Activated naive CD4-positive, alpha-beta T cell treated with anti-CD3 and anti-CD28 coated beads, Interleukin-2, amount 50 U/mL, for 16 hours (primary cell): Measurements from ENCODE around the gene GAMT.

Source experiments
- DNase-seq: peaks from one replicate; pipeline ENCODE4 v3.0.0-alpha.2; 2020

Gene GAMT

DNA sequence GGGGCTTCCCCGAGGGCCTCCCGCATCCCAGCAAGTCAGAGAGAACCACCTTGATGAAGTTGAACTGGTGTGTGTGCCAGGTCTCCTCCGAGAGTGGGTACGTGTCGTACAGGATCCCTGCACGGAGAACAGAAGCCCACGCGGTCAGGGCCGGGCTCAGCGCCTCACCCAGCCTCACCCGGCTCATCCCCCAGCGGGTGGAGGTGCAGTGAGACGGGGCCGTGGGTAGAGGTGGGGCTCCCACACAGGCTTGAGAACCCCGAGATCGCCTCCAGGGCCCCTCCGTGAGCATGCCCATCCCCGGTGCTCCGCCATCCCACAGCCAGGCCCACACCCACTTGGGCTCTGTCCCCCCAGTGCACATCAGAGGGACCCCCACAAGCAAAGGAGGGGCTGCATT is 2.3 kb downstream of the GAMT start:
- no peak for DNase-seq

DNA sequence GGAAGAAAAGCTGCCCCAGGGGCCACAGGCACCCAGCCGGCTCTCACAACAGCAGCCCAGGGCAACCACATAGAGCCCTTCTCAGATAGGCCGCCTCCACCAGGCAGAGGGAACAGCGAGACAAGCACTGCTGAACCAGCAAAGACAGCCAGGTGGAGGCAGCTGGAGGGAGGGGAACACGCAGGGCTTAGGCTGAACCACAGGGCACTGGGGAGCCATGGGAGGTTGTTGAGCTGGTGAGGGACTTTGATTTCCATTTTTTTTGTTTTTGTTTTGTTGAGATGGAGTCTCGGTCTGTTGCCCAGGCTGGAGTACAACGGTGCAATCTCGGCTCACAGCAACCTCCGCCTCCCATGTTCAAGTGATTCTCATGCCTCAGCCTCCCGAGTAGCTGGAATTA is 3.5 kb downstream of the GAMT start:
- DNase-seq: no peak

DNA sequence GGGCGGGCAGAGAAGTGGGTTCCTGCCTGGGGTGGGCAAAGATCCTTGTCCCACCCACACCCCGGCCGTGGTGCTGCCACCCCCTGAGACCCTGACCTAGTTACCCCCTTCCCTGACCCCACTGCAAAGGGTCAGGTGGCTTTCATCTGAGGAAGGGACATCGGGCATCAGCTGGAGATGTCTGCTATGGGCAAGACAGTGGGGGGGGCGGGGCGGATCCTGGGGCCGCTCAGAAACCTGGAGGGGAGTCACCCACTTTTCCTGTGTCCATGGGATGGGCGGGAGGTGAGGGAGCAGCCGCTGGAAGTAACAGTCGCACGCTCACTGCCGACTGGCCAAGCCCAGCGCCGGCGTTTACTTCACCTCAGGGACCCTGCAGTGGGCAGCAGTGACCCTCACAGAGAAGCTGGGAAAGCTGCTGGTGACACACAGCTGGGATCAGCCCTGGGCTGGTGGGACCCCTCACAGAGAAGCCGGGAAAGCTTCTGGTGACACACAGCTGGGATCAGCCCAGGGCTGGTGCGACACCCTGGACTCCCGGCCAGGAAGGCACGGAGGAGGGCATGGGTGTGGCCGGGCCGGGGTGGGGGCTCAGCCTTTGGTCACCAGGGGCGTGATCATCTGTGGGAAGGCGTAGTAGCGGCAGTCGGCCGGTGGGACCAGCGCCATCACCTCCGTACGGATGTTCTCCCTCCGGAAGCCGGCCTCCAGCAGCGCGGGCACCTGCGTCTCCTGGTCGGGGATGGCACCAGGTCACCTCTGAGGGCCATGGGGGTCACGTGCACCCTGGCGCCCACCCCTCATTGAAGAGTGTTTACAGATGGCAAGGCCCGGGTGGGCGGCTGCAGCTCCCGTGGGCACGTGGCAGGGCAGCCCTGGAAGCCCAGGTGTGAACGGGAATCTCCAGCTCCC is 4.3 kb downstream of the GAMT start:
- no peak for DNase-seq

DNA sequence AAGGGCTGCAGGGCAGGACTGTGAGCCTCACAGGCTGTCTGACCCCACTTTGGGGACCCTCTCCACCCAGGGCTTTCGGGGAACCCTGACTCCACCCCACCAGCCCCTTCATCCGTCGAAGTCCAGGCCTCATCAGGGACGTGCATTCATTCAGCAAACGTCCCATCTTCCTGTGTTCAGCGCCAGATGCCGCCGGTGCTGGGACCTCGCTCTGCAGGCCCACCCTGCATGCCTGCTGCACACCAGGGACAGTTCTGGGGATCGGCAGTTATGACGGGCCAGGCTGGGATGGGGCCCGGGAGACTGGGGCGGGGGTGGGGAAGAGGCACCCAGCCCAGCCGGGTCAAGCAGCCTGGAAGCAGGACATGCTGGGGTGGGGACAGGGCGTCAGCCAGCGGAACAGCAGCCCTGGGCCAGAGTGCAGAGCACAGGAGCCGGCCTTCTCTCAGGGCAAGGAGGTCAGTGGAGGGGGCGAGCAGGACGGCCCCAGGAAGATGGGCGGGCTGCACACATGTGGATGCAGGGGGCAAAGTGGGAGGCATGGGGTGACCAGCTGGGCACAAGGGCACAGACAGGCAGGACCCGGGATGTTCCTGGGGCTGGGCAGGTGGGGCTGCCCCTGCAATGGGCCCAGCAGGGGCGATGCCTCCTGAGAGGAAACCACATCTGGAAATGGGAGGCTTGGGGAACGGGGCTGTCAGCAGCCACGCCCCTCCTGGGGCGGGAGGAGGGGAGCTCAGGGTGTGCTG is 5.1 kb downstream of the GAMT start:
- DNase-seq: no peak

DNA sequence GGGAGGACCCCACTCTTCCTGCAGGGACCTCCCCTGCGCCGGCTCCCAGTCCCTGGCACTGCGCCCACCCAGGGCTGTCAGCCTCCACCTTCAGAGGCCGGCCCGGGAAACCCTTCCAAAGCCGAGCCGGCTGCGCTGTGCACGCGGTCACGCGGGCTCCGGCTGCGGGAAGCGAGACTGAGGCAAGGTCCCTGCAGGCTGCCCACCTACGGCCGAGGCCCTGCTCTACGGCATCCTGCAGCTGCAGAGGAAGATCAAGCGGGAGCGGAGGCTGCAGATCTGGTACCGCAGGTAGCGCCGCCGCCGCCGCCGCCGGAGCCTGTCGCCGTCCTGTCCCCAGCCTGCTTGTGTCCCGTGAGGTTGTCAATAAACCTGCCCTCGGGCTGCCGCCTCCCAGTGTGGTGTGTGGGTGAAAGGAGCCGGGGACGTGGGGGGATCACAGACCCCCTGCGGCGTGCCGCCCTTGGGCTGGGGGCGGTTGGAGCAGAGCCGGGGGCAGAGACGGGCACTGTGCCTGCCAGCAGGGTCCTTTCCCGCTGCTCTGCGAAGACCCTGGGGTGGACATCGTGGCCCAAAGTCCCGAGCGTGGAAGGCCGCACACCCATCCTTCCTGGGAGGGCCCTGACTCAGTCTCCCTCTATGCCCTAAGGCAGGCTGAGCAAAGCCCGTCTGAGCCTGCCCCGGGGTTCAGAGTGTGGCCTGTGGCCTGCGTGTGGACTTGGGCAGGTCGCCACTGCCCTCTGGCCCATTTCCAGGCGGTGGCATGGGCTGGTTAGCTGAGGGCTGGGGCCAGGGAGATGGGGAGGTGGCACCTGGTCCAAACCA is 5.9 kb downstream of the GAMT start:
- DNase-seq: no peak

DNA sequence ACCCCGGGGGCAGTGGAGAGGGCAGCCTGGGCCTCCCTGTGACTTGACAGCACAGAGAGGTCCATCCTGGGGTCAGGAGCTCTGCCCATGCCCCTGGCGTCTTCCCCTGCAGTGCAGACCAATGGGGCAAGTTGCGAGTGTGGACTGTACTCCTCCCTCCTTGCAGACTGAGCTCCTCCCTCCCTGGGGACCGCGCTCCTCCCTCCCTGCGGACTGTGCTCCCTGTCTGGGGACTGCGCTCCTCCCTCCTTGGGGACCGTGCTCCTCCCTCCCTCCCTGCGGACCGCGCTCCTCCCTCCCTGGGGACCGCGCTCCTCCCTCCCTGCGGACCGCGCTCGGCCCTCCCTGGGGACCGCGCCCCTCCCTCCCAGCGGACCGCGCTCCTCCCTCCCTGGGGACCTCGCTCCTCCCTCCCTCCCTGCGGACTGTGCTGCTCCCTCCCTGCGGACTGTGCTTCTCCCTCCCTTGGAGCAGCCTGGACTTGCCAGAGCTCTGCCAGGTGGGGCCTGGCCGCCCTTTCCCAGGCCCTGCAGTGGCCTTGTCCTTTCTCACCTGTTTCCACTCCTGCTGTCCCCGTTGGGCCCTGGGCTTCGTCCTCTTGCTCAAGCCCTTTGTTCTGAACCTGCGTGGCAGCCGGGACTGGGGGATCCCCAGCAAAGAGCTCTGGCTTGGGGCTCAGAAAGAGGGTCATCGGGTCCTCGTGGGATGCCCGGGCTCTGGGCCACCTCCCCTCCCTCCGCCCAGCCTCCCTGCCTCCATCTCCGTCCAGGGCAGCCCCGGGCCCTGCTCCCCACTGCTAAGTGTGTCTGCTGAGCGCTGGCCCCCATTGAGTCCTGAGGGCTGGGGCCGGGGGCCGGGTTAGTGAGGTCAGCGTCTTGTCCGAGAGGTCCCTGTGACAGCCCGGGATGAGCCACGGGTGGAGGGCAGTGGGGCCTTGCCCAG is 6.8 kb downstream of the GAMT start:
- DNase-seq: no peak

DNA sequence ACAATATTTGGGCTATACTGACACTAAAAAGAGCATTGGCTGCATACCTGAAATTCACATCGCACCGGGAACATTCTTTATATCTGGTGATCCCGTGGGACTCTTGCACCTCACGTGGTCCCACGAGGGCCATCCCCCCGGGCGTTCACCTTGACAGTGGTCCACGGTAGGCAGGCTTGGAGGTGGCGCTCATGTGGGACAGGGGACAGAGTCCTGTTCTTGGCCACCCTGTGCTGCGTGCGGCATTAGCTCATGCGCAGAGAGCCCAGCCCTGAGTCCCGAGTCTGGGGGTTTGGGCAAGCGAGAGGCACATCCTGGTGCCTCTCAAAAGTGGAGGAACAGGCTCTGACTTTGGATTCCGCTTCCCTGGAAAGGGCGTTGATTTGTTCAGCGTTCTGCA is 7.5 kb downstream of the GAMT start:
- DNase-seq: no peak

DNA sequence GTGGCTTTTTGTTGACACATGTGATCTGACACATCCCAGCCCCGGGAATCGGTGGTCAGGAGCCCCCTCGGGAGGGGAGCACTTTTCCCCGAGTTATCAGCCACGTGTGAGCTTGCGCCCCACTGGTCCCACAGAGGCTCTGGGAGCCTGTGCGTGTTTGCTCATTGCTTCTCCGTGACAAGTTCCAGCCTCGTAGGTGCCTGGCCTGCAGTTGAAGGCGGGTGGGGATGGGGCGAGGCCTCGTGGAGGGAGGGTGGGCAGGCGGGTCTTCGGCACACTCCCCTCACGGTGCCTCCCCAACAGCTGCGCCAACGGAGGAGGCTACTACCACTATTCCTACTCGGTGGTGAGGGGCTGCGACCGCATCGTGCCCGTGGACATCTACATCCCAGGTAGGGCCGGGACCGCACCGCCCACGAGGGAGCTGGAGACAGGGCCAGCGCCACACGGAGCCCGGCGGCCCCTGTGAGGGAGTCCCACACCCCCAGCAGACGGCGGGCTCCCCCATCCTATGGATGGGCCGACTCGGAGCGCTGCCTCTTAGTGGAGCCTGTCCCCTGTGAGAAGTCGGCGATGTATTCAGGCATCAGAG is 8.3 kb downstream of the GAMT start:
- DNase-seq: no peak

DNA sequence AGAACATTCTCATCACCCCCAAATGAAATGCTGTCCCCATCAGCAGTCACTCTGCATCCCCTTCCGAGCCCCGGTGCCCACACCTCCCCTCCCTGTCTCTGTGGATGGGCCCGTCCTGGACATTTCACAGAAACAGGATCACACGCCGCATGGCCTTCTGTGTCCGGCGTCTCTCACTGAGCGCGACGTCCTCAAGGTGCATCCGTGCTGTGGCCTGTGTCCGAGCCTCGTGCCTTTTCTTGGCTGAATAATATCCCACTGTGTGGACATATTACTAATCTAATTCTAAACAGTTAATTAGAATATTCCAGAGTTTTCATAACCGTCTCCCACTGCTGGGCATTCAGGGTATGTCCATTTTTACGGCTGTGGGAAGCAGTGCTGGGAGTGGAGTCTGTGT is 8.9 kb downstream of the GAMT start:
- no peak for DNase-seq

DNA sequence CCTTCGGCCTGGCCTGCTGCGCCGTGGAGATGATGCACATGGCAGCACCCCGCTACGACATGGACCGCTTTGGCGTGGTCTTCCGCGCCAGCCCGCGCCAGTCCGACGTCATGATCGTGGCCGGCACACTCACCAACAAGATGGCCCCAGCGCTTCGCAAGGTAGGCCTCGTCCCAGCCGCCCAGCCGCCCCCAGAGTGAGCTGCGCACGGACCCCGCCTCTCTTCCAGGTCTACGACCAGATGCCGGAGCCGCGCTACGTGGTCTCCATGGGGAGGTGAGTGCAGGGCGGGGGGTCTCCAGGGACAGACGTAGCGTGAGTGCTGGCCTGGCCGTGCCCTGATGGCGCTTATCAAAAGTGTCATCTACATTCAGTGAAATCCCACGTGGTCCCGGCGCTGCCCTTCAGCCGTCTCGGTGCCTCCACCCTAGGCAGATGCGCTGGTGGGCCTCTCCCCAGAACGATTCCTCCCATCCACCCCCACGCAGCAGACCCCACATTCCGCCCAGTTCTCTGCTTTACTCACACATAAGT is 10.4 kb downstream of the GAMT start:
- no peak for DNase-seq

DNA sequence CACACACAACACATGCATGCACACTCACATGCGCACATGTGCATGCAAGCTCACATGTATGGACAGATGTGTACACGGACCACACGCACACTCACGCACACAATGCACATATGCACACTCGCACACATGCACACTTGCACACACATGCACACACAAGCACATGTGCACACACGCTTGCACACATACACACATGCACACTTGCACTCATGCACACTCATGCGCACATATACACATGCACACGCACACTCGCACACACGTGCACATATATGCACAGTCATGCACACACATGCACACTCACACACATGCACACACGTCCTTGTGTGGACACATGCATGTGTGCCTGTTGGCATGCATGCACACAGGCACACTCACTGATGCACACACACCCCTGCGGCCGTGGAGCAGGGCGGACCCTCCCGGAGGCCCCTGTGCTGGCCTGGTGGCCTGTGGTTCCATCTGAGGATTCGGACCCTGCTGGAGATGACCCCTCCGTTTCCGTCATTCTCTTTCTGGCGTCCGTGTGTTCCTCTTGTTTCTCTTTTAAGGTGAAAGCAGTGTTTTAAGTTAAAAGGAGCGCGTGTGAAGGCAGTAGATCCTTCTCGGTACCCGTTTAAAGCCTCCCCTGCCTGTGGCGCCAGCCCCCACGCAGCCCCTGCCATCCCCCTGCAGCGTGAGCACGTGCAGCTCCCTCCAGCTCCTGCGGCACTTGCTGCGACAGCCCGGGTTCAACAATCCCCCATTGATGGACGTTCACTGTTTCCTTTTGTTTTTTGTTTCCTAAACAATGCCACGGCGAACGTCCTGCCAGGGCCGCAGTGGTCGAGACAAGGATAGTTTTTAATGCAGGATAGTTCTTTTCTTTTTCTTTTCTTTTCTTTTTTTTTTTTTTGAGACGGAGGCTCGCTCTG is 12.1 kb downstream of the GAMT start:
- DNase-seq: no peak

DNA sequence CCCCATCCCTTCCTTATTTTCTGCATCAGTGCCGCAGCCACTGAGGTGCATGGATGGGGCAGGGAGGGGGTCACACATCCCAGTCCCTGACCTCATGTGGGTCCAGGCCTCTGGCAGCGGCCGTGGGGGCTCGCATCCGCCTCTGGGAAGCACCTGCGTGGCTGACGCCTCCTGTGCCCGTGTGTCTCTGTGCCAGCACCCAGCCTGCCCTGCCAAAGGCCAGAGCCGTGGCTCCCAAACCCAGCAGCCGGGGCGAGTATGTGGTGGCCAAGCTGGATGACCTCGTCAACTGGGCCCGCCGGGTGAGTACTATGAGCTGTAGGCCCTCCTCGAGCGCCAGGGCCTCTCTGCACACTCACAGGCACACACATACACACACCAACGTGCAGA is 12.7 kb downstream of the GAMT start:
- DNase-seq: no peak

DNA sequence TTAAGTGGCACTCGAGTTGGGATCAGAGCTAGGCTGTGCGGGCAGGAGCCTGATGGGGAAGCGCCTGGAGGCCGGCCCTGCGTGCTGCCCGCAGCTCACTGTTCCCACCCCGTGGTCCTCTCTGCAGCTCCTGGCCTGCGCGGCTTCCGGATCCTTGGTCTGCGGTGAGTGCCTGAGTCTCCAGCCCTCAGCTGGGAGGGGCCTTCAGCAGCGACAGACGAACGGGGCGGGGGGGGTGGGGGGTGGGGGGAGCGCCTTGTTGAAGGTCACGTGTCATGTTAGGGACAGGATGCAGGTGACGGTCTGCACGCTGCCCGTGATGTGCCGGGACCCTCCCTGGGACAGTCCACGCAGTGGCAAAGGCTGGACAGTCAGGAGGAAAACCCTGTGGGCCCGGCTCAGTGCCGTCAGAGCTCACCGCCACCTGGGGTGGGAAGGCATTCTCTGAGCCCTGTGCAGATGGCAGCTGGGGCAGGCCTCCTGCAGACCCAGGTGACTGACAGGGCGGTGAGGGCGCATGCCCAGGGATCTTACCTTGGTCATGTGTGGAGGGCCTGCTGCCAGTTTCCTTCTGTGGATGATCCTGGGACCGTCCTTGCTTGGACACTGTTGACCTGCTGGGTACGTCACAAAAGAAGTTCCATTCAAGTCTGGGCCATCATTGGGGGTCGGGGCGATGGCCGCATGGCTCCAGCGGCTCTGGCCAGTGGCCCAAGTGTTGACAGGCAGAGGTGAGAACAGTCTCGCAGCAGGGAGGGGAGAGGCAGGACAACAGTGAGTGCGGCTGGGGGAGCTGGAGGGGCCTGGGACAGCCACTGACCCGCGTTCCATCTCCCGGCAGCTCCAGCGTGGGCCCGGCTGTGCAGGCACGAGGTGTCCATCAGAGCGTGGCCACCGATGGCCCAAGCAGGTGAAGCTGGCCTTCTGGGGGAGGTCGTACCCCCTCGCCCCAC is 13.4 kb downstream of the GAMT start:
- no peak for DNase-seq

DNA sequence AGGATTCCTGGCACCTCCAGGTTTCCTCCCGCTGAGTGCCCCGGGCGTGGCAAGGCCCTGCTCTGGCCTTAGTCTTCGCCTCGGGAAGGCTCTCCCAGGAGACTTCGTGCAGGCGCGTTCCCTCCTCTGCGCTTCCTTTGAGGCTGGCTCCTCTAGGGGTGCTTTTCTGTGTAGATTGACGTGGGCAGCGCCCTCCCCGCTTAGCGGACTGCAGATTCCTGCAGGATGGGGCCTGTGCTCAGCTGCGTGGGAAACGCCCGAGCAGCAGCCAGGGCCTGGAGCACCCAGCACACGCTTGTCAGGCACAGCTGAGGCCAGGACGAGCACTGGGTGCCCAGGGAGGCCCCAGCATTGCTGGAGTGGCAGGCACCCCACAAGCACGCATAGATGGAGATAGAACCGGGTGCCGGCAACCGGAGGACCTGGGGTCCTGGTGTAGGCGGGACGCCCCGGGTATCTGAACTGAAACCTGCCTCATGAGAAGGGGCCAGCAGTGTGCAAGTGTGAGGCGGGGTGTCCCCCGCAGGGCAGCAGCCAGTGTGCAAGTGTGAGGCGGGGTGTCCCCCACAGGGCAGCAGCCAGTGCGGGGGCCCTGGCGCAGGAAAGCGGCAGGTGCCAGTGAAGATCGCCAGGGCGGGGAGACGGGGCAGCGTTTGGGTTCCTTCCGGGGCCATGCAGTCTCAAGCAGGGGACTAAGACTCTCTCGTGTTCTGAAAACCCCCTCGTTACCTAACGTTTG is 14.2 kb downstream of the GAMT start:
- no peak for DNase-seq

DNA sequence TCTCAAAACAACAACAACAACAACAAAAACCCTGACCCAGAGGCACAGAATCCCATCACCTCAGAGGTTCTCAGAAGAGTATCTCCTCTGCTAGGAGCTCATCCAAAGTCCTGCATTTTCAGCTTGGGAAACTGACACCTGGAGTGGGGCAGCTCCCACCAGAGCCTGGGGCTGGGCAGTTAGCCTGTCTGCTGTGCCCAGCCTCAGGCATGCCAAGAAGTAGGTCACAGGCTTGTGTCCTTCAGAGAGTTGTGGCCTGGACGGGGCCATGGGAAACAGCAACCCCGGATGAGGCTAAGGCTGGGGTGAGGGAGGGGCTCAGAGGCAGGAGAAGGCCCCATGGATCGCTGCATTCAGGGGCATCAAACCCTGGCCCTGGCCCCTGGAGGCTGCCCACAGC is 15.5 kb downstream of the GAMT start:
- no peak for DNase-seq

DNA sequence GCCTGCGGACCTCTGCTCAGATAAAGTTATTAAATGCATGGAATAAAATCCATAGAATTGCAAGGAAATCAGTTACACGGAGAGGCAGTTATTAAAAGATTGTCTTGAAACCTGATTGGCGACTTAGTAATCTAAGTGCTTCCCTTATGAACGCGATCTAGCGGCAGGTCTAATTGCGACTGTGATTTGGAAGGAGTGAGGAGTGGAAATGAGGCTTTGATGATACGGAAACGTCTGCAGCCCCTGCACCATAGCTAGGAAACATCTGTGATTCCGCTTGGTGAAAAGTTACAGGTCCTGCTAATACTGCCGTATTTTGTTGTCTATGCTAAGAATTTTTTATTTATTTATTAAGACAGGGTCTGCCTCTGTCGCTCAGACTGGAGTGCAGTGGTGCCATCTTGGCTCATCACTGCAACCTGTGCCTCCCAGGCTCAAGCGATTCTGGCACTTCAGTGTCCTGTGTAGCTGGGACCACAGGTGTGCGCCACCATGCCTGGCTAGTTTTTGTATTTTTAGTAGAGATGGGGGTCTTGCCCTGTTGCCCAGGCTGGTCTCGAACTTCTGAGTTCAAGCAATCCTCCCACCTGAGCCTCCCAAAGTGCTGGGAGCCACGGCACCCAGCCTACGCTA is 16.7 kb downstream of the GAMT start:
- DNase-seq: no peak

DNA sequence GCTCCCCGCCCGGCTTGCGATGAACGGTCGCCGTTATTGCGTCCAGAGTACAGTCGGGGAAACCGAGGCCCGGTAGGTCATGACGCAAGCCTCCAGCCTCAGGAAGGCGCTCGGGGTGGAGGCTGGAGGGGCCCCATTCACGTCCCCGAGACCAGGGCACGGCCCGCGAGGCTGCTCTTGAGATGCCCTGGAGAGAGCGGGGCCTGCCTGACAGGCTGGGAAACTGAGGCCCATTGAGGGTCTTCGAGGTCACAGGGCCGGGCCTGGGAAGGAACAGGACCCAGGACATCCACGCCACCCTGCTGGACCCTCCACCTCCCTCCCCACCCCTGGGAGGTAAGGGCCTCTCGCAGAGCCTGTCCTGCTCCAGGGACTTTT is 17.3 kb downstream of the GAMT start:
- no peak for DNase-seq
